HG02870 (cell line): ENCODE measurements around the gene TMEM213.

Source experiments
- ATAC-seq: cut with Tn5 transposase; IDR thresholded peaks from one replicate; pipeline ENCODE4 v1.9.1; 2021; ENCODE audit warnings: mild to moderate bottlenecking, moderate library complexity; ENCODE audit not compliant: unreplicated experiment

The TMEM213 gene, protein sequence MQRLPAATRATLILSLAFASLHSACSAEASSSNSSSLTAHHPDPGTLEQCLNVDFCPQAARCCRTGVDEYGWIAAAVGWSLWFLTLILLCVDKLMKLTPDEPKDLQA

DNA sequence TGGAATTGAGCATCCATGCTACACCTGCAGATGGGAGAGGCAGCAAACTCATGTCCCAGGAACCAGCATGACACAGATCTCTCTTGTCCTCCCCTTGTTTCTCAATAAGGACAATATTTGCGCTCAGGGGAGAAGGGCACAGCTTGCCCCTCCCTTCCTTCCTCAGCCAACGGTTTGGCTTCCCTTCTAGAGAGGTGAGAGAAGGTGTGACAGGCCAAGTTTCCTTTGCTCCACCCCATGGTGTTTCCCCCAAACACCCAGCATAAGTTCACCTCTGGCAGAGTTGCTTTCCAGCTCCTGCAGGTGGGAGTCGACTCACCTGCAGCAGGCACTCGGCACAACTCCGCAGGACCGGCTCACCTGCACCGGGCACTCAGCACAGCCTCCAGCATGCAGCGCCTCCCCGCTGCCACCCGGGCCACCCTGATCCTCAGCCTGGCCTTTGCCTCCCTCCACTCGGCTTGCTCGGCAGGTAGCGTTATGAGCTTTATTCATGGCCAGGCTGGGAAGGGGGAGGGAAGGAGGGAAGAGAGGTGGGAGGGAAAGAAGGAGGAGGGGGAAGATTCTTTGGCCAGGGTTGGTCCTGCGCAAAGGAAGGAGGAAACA is at the start of gene TMEM213, which contains the start of gene ATP6V0A4:
TSS of gene TMEM213 (plus strand) at position 280 of the 606 bp plus-strand sequence. CDS start at position 391, 111 bp downstream.
TSS of gene ATP6V0A4 (minus strand) at position 482 of the 606 bp plus-strand sequence. CDS start 26,949 bp downstream, outside the sequence.
- ATAC-seq: no peak

GRCh38 chr7:138748666-138749065 is 49.1 kb upstream of the TMEM213 start:
- no peak for ATAC-seq

- ATAC-seq: no peak
These were observed 47.8 kb upstream of the TMEM213 start for GRCh38 chr7:138749960-138750359.

GRCh38 chr7:138750473-138750872 is 47.3 kb upstream of the TMEM213 start:
- ATAC-seq: no peak

- ATAC-seq: no peak
These were observed 46.8 kb upstream of the TMEM213 start for GRCh38 chr7:138750901-138751464.

DNA sequence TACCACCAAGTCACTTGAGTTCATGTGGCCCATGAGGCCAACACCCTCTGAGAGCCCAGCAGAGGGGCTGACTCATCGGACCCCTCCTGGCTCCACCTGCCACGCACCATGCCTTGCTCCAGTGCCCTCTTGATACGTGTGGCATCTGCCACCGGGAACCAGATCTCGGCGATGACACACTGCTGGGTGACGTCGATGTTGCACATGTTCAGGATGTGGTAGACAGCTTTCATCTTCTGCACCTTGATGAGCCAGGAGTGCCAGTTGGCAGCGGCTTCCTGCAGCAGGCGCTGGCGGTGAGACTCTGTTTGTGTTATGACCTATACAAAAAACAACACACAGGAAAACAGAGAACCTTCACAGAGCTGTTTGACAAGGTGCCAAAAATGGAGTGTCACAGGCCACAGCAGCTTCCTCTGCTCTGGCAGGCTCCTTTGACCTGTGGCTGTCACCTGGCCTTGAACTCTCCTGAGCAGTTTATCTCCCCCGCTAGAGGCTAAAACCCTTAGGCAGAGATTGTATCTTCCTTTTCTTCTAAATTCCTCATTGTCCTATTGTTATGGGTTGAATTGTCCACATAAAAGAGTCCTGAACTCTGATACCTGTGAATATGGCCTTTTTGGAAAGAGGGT is 45.2 kb upstream of the TMEM213 start:
- ATAC-seq: no peak

DNA sequence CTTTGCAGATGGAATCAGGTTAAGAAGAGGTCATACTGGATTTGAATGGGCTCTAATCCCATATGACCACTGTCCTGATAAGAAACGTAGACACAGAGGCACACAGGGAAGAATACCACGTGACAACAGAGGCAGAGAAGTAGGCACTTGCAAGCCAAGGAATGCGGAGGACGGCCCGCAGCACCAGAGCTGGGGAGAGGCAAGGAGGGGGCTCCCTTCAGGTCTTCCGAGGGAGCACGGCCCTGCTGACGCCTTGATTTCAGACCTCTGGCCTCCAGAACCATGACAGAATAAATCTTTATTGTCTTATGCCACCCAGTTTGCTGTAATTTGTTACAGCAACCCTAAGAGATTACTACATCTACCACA is 44.7 kb upstream of the TMEM213 start:
- no peak for ATAC-seq

GRCh38 chr7:138753610-138754009 is 44.2 kb upstream of the TMEM213 start:
- no peak for ATAC-seq

- no peak for ATAC-seq
These were observed 42.5 kb upstream of the TMEM213 start for GRCh38 chr7:138755331-138755747.

DNA sequence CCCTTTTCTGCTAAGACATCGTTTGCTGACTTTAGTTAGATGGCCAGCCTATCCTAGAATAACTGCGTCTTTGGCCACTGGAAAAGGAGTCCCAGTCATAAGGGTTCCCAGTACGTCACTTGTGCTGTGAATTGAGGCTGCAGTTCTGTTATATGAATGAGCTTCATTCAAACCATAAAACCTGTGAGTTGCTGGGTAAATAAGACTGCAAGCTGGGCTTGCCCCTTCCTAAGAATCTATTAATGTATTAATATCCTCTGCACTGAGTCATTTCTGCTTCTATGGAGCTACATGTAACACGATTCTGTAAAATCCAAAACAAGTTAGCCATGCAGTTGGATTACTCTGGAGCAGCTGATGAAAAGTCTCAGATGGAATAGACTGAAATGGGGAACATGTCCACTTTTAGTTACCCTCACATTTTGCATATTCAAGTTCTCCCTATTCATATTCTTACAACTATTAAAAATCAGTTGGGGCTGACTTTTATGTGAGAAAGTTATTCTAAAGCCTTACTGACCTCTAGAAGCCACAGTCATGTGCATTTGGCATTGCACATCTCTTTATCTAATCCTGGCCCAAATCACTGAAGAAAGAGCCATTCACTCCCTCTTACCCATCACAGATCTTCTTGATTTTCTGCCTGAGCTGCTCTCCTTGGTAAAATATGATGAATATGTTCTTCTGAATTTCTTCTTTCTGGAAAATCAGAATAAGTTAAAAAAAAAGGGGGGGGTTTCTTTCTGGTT is 41.8 kb upstream of the TMEM213 start:
- ATAC-seq: no peak

- ATAC-seq: no peak
These were observed 41.1 kb upstream of the TMEM213 start for GRCh38 chr7:138756591-138757242.

DNA sequence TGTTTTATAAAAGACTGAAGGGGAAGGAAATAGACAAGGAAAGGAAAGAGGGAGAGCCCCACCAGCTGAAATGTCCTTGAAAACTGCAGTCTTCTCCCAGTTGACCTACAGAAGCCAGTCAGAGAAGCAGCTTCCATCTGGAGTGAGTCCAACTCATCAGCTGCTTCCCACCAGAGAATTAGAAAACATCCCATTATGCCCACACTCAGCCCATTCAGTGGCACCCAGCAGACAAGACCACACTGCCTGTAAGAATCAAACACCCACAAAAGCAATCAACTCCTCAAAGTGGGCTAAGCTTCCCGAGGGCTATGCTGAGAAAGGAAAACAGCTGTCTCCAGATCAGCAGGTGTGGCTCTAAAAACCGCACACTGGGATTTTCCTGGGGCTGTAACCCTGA is 29.6 kb upstream of the TMEM213 start:
- ATAC-seq: no peak

GRCh38 chr7:138770904-138771303 is 26.9 kb upstream of the TMEM213 start:
- ATAC-seq: no peak

DNA sequence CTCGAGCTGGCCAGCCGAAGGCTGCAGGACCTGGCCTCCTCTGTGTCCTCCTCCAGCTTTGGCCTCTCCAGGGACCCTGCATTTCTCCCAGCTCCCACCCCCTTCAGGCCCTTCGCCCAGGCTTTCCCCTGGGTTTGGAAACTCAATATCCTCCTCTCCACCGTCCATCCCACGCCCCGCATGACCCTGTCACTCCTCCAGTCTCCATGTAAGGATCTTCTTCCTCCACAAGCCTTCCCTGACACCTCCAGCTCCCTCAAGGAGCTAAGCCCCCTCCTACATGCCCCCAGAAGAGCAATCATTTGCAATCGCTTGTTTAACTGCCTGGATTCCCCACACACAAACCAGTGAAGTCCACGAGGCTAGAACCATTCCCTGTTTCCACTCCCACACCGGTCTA is 24.6 kb upstream of the TMEM213 start:
- no peak for ATAC-seq

DNA sequence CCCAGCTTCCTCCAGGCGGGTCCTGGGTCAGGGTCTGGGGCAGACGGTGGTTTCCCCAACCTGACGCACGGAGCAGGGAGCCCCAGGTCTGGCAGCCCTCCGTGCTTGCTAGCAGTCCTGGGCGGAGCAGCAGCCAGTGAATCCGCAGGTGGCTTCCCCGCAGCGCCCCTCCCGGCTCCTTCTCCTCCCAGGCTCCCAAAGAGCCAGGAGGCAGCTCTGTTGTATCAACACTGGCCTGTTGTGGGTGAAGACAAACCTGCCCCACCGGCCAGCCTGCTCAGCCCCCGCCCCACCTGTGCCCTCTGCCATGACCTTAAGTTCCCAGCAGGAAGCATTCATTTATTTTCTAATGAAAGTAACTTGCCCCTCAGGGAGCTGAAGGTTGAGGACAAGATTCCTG is 24.0 kb upstream of the TMEM213 start:
- ATAC-seq: no peak

GRCh38 chr7:138776166-138776833 is 21.5 kb upstream of the TMEM213 start:
- no peak for ATAC-seq

DNA sequence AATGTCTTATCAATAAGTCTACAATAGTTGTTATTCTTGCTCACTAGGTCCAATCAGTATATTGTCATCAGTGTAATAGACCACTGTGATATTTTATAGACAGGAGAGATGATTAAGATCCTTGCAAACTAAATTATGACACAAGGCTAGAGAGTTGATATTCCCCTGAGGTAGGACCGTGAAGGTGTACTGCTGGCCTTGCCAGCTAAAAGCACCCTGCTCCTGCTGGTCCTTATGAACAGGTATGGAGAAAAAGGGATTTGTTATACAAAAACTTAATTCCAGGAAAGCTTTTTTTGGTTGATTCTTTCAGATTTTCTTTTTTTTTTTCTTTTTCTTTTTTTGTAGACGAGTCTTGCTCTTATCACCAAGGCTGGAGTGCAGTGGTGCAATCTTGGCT is 16.8 kb upstream of the TMEM213 start:
- no peak for ATAC-seq

DNA sequence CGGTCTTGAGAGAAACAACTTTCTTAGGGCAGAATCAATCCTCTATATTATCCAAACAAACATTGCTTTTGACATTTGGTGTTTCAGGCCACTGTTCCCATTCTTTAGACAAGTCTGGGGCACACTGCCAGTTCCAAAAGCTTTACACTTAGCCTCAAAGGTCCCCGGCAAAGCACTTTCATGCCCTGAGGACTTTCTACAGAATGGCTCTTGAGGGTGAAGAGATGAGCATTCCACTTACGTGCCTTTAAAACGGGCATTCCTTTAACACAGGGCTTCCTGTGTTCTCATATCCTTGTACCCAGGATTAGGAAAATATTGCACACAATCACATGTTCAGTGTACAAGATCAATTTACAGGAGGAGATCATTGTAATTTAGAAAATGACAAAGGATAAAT is 13.1 kb upstream of the TMEM213 start:
- no peak for ATAC-seq

DNA sequence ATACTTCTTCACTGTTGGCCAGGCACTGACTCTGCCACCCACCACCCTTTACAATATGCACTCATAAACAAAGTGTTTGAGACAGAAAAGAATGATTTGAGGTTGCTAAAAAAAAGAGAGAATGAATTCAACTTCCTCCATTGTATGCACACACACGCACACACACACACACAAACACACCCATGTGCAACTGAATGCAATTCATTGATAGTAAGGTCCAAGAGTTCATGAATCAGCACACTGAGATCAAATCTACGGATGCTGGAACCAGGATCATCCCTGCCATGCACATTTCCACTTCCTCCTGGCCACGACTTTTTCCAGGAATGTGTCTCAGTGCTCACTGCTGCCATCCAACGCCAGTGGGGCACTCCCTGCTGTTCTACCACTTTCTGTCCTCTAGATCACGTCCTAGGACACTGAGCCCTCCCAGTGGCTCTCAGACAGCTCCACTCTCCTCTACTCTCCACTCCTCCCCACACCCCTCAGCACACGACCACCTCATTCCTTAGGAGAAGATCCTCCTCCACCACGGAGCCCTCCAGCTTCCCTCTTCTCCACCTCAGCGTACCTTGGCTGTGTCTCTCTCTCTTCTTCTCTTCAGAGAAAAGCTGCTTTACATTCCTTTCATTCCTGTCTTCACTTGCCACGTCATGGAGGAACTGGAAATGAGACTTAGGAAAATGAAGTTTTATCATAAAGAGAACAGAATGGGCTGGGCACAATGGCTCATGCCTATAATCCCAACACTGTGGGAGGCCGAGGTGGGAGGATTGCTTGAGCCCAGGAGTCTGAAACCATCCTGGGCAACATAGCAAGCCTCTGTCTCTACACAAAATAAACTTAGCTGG is 12.0 kb upstream of the TMEM213 start:
- no peak for ATAC-seq
